Keratinocyte (primary cell): ENCODE measurements around the gene SLC6A9. TPM values are rescaled to one million over a fixed set of nuclear protein-coding genes. Genes with fewer than 3 reads are reported as not detected.

Experiments used
- DNase-seq: peaks from one replicate; pipeline ENCODE4 v3.0.0-alpha.2; 2011; ENCODE audit warnings: low read depth, missing footprints, low spot score
- FAIRE-seq: peaks from 2 replicates; lab custom pipeline; 2011; peaks lifted over from hg19 to GRCh38; lab: Jason Lieb, UNC
- H2AFZ ChIP-seq: 2 replicates; pipeline ENCODE4 v1.6.0; 2012; ENCODE audit warnings: low read length, control low read depth, inconsistent platforms; ENCODE audit not compliant: control insufficient read depth
- H3K27ac ChIP-seq: 2 replicates; pipeline ENCODE4 v1.5.1; 2011; ENCODE audit warnings: low read length; ENCODE audit not compliant: control insufficient read depth, insufficient read depth
- H3K27me3 ChIP-seq: 3 replicates; pipeline ENCODE4 v1.6.0; 2011; ENCODE audit warnings: low read length; ENCODE audit not compliant: control insufficient read depth, insufficient read depth; ENCODE audit errors: extremely low read depth
- H3K36me3 ChIP-seq, 2 experiments: 2 replicates in 1 of 2; 3 replicates in 1 of 2; pipeline ENCODE4 v1.5.1; 2011; ENCODE audit warnings: low read length in 2 of 2, mild to moderate bottlenecking in 1 of 2; ENCODE audit not compliant: control insufficient read depth in 2 of 2, insufficient read depth in 2 of 2; ENCODE audit errors: extremely low read depth in 1 of 2
- H3K4me1 ChIP-seq: 3 replicates; pipeline ENCODE4 v1.5.1; 2011; ENCODE audit warnings: low read length; ENCODE audit not compliant: control insufficient read depth, insufficient read depth; ENCODE audit errors: extremely low read depth
- H3K4me2 ChIP-seq: 3 replicates; pipeline ENCODE4 v1.6.0; 2011; ENCODE audit warnings: low read depth, low read length; ENCODE audit not compliant: control insufficient read depth, insufficient read depth; ENCODE audit errors: extremely low read depth
- H3K4me3 ChIP-seq, 3 experiments: fragments of 200-600 bp in 1 of 3; sonication (generic) in 1 of 3; 2 replicates in 2 of 3; 3 replicates in 1 of 3; pipeline ENCODE4 v1.5.1; 2011 to 2016; ENCODE audit warnings: low read length in 3 of 3, mild to moderate bottlenecking in 3 of 3, control low read depth in 2 of 3, inconsistent platforms in 1 of 3, low read depth in 1 of 3, mixed read lengths in 1 of 3, mixed run types in 1 of 3, moderate library complexity in 1 of 3; ENCODE audit not compliant: control insufficient read depth in 2 of 3, insufficient read depth in 2 of 3; ENCODE audit errors: extremely low read depth in 1 of 3
- H3K79me2 ChIP-seq: 2 replicates; pipeline ENCODE4 v1.6.0; 2012; ENCODE audit warnings: low read length; ENCODE audit not compliant: control insufficient read depth, insufficient read depth
- H3K9ac ChIP-seq: 3 replicates; pipeline ENCODE4 v1.6.0; 2011; ENCODE audit warnings: low read length; ENCODE audit not compliant: control insufficient read depth, insufficient read depth; ENCODE audit errors: extremely low read depth
- H3K9me1 ChIP-seq: 3 replicates; pipeline ENCODE4 v1.6.0; 2011; ENCODE audit warnings: low read length; ENCODE audit not compliant: control insufficient read depth, insufficient read depth; ENCODE audit errors: extremely low read depth
- H3K9me3 ChIP-seq: 2 replicates; pipeline ENCODE4 v1.5.1; 2012; ENCODE audit warnings: low read depth, low read length; ENCODE audit not compliant: control insufficient read depth
- H4K20me1 ChIP-seq: 3 replicates; pipeline ENCODE4 v1.6.0; 2011; ENCODE audit warnings: low read length; ENCODE audit not compliant: control insufficient read depth, insufficient read depth; ENCODE audit errors: extremely low read depth
- EZH2 ChIP-seq: IDR thresholded peaks from one replicate; pipeline ENCODE4 v1.6.1; 2012; ENCODE audit warnings: inconsistent platforms, mild to moderate bottlenecking, low read length, moderate library complexity
- dilution Hi-C: fragments of 300-500 bp; cut with MboI; formaldehyde crosslinking; loops from one replicate; pipeline ENCODE4 v1.7.0; 2020; ENCODE audit warnings: low sequenced_read_pairs; ENCODE audit not compliant: extremely low pct_ligation_motif_present
- polyA plus RNA-seq, 5 experiments: library from polyadenylated mRNA; depleted of rRNA in 3 of 5; stranded (reverse) in 3 of 5; stranded (forward) in 1 of 5; unstranded in 1 of 5; fragments of >200 nt; gene quantifications; 1 replicate in 1 of 5; 2 replicates in 3 of 5; 3 replicates in 1 of 5; pipeline versions ENCODE4 v1.2.1 to v1.2.3, GENCODE V29; 2011 to 2012; ENCODE audit warnings: missing spikeins in 2 of 5, low read depth in 1 of 5, low replicate concordance in 1 of 5
- TF ChIP-seq, protein P1 (sequence below), 3 experiments: IDR thresholded peaks in 1 of 3; conservative IDR thresholded peaks in 1 of 3; optimal IDR thresholded peaks in 1 of 3; 2 replicates in 2 of 3; 3 replicates in 1 of 3; pipeline versions ENCODE3 to v1.5.1; 2011; ENCODE audit warnings: low read length in 3 of 3, mild to moderate bottlenecking in 3 of 3, moderate library complexity in 2 of 3, control low read depth in 1 of 3, inconsistent platforms in 1 of 3; ENCODE audit not compliant: insufficient read depth in 2 of 3; ENCODE audit errors: extremely low read depth in 1 of 3

The SLC6A9 gene
- polyA plus RNA-seq, 1 donor (not counting 4 experiments of a cell fraction or from before 2014, with no cell fraction given) = 5.3 TPM

DNA sequence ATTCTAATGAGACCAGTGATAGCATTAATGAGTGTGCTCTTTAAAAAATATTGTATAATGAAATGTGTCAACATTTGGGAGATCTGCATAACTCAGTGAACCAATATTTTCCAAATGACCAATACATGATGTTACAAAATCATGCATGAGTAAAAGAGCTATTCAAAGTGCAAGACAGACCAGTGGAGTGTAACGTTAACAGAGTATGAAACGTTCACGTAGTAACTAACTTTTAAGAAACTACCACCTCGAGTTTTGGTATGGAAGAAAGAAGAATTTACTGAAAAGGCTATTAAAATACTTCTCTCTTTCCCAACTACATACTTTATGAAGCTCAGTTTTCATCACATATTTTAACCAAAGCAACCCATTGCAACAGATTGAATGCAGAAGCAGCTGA is 9.6 kb upstream of the SLC6A9 start:
- no peak overlapping the region for H3K4me3 ChIP-seq
- no peak overlapping the region for H3K27ac ChIP-seq
- H3K9me3 ChIP-seq = no peaks in the 10 kb centered on the region
- H3K9me1 ChIP-seq = no peaks in the 10 kb centered on the region
- dilution Hi-C loops = no loop called here
- no peak overlapping the region for H2AFZ ChIP-seq
- H4K20me1 ChIP-seq = no peaks in the 10 kb centered on the region
- TF ChIP-seq, protein P1, sequence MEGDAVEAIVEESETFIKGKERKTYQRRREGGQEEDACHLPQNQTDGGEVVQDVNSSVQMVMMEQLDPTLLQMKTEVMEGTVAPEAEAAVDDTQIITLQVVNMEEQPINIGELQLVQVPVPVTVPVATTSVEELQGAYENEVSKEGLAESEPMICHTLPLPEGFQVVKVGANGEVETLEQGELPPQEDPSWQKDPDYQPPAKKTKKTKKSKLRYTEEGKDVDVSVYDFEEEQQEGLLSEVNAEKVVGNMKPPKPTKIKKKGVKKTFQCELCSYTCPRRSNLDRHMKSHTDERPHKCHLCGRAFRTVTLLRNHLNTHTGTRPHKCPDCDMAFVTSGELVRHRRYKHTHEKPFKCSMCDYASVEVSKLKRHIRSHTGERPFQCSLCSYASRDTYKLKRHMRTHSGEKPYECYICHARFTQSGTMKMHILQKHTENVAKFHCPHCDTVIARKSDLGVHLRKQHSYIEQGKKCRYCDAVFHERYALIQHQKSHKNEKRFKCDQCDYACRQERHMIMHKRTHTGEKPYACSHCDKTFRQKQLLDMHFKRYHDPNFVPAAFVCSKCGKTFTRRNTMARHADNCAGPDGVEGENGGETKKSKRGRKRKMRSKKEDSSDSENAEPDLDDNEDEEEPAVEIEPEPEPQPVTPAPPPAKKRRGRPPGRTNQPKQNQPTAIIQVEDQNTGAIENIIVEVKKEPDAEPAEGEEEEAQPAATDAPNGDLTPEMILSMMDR (optimal IDR thresholded peaks at IDR 0.05 in 1 of 3, IDR thresholded peaks at IDR 0.05 in 1 of 3, conservative IDR thresholded peaks at IDR 0.05 in 1 of 3; ENCODE audit: extremely low read depth in 1 of 3, insufficient read depth in 2 of 3, low read length in 3 of 3) = no peak
- FAIRE-seq (no peak), DNase-seq (no peak)
- H3K4me1 ChIP-seq = peaks cover 28% of the 10 kb centered on the region
- no peaks in the 10 kb centered on the region for H3K27me3 ChIP-seq
- H3K36me3 ChIP-seq = no peaks in the 10 kb centered on the region
- H3K4me2 ChIP-seq = no peak overlapping the region
- H3K9ac ChIP-seq = no peak overlapping the region
- no peaks in the 10 kb centered on the region for H3K79me2 ChIP-seq

DNA sequence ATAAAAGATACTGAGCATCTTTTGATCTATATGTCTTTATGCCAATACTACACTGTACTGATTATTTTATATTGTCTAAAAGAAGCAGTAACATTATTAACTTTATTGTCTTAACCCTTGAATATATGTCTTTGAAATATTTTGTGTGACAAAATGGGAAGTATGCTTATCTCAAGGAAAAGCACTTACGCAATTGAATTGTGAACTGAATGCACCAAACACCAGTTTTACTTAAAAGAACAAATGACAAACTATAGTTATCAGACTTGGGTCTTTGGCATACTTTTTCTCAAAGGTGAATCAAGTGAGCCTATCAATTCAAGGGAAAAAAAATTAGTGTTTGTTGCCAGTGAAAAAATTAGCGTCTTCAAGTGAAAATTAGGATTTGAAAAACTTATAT is 9.2 kb upstream of the SLC6A9 start:
- no peak for TF ChIP-seq EZH2
- TF ChIP-seq, protein P1 (optimal IDR thresholded peaks at IDR 0.05 in 1 of 3, IDR thresholded peaks at IDR 0.05 in 1 of 3, conservative IDR thresholded peaks at IDR 0.05 in 1 of 3; ENCODE audit: extremely low read depth in 1 of 3, insufficient read depth in 2 of 3, low read length in 3 of 3) = no peak
- Histone ChIP-seq H3K36me3 (no peaks in the 10 kb centered on the region), H3K79me2 (no peaks in the 10 kb centered on the region), H3K9me1 (no peaks in the 10 kb centered on the region), H3K9ac (no peak overlapping the region), H3K9me3 (no peaks in the 10 kb centered on the region), H3K4me1 (peaks cover 28% of the 10 kb centered on the region), H3K4me3 (no peak overlapping the region), H3K4me2 (no peak overlapping the region), H3K27ac (no peak overlapping the region), H4K20me1 (no peaks in the 10 kb centered on the region), H2AFZ (no peak overlapping the region), H3K27me3 (no peaks in the 10 kb centered on the region)
- FAIRE-seq (no peak), DNase-seq (no peak)
- dilution Hi-C loops = no loop called here
